SIG-M5 treated with dmso at 0.1 percent for 504 hours (cell line): ENCODE measurements around the gene GASK1A.

Experiments used
- DNase-seq: peaks from one replicate; lab custom pipeline; 2025; ENCODE audit not compliant: unreplicated experiment; lab: John Stamatoyannopoulos, UW

Gene GASK1A

DNA sequence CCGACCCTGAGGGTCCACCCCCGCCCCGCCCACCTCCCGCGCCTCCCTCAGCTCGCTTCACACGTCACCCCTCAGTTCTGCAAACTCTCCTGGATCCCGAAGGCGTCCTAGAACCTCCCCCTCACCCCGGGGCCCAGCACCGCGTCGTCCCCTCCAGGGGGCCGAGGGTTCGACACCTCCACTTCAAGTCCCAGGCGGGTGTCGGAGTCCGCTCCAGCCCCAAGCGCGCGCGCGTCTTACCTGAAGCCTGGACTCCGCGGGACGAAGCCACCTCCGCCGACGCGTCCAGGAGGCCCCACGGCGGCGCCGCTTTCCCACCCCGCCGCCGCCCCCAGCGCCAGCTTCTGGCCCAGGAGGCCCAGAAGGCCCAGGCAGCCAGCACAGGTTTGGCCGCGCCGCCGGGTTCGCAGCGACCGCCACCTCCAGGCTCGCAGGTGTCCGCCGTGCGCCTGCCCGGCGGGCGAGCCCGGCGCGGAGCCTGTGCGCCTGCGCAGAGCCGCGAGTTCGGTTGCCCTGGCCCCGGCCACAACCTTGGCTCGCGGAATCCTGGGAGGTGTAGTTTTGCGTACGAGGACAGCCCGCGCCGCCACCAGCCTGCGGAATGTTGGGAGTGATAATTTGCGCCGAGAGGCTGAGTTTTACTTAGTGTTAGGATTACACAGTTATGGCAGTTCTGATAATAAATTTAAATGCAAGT is 126.6 kb downstream of the GASK1A start, which contains the start of gene POMGNT2:
POMGNT2 (minus strand) TSS at position 484 of the 697 bp plus-strand sequence. CDS start 24,648 bp downstream, outside the sequence.
- peak; percentile 89 for DNase-seq

DNA sequence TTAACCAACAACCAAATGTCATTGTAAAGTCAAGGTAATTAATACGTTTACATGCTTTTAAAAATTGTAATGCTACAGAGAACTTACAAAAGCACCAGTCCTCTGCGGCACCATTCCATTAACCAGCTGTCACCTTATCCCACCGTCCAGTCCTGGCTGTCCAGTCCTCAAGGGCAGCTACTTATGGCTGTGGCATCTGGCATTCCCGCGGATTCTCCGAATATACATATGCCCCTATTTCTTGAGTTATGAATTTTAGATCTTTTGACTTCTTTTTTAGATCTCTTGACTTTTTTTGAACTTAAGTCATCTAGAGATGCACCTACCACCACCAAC is 127.2 kb downstream of the GASK1A start:
- DNase-seq = no peak
